ENCODE results near the gene RITA1. TPM values are rescaled to one million over a fixed set of nuclear protein-coding genes. Genes with fewer than 3 reads are reported as not detected.

The RITA1 gene
- polyA plus RNA-seq, 3 donors: 13.3 to 17.2 (median 13.5) TPM

- DNase-seq (ENCODE audit: low read depth in 3 of 3, low spot score in 2 of 3): no peak
Observed at GRCh38 chr12:113226696-113227568, 41.4 kb downstream of the RITA1 start.

- DNase-seq (ENCODE audit: low read depth in 3 of 3, low spot score in 2 of 3): no peak
Observed at GRCh38 chr12:113227686-113228391, 42.3 kb downstream of the RITA1 start.

DNA sequence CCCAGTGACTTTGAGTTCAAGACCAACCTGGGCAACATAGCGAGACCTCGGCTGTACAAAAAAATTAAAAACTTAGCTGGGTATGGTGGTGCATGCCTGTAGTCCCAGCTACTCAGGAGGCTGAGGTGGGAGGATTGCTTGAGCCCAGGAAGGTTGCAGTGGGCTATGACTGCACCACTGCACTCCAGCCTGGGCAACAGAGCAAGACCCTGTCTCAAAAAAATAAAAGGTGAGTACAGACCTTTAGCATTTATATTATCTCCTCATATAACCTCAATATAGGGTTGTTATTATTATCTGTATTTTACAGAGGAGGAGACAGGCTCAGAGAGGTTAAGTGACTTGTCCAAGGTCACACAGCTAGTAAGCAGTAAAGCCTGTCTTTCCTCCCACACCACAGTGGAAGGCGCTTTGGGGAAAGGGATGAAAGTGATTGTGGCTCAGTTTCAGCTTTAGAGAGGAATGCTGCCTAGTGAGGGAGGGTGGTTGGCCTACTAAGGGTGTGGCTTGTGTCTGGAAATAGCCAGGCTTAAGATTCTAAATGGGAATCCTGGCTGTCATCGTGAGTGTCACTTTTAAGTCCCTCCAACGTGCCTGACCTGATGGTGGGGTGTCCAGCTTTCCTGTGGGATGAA lies 43.0 kb downstream of the RITA1 start:
- DNase-seq (ENCODE audit: low read depth in 3 of 3, low spot score in 2 of 3): no peak

DNA sequence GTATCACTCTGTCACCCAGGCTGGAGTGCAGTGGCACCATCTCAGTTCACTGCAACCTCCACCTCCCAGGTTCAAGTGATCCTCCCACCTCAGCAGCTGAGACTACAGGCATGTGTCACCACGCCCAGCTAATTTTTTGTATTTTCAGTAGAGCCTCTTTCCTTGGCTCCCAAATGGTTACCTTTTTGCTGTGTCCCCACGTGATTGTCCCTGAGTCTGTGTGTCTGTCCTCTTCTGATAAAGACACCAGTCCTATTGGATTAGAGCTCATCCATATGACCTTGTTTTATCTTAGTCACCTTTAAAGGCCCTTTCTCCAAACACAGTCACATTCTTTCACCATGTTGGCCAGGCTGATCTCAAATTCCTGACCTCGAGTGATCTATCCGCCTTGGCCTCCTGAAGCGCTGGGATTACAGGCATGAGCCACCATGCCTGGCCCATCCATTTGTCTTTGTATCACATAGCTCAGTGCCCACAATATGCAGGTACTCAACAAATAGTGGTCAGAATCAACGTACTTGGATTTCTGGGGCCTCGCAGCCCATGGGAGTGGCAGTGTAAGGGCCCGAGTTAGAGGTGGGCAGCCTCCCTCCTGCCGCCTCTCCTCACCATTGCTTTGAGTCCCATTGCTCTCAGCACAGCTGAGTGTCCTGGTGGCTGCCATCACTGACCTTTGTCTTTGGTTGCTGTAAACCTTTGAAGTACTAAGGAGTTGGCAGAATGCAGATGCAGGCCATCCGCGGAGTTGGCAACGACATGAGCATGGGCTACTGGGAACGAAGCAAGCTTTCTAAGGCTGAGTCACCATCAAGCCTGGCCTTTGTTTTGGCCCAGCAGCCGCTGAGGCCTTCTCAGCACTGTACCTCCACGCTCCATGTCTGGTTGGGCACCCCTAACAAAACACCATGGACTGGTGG lies 45.1 kb downstream of the RITA1 start:
- DNase-seq (ENCODE audit: low read depth in 3 of 3, low spot score in 2 of 3): no peak

DNA sequence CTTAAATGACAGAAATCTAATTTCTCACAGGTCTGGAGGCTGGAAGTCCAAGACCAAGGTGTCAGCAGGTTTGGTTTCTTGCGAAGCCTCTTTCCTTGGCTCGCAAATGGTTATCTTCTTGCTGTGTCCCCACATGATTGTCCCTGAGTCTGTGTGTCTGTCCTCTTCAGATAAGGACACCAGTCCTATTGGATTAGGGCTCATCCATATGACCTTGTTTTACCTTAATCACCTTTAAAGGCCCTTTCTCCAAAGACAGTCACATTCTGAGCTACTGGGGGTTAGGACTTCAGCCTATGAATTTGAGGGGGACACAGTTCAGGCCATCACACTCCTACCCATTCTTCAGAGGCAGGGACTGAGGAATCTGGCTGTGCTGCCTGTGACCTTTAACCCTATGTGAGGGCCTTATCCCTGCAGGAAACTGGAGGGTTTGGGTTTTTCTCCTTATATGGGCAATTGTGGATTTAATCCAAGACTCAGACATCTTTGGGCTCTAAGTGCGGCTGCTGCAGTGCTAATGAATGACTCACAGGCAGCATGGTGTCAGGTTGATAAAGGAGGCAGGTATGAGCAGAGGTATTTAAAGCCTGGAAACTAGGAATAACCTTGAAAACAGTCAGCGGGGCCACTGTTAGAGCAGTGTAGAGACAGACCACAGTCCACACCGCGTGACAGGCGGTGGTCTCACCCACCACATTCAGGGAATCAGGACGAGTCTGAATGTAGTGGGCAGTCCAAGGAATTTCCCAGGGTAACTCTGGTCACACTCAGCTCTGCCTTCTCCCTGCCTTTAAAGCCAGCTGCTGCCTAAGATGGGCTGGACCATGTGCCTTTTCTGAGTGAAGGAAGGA lies 45.9 kb downstream of the RITA1 start:
- no peak for DNase-seq (ENCODE audit: low read depth in 3 of 3, low spot score in 2 of 3)

DNA sequence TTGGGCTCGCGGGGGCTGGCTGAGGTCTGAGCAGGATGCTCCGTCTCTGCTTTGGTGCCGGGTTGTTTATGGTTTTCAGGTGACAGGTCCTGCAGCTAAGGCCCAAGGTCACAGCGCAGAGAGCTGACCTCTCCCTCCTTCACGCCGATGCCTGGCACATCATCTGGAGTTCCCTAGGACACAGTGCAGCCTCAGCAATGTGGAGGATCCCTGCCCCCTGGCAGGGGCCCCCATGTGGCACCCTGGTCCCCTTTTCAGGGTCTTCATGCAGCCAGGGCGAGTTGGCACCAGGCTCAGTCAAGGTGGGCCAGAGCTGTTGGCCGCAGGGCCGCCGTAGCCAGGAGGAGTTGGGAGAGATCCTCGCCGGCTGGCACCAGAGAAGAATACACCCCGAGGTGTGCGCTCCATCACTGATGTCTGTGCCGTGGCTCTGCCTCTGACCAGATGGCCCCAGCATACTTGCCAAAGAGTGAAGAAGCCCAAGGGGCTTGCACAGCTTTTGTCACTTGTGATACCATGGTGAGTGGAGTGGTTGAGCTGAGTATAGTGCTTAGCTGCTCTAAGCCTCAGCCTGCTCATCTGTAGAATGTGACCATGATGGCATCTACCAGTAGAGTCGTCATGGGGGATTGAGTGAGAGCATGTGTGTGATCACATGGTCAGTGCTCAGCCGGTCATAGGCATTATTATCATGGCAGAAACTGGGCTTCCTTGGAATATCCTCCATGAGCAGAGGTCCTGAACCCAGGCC lies 46.7 kb downstream of the RITA1 start:
- no peak for DNase-seq (ENCODE audit: low read depth in 3 of 3, low spot score in 2 of 3)

- DNase-seq (ENCODE audit: low read depth in 3 of 3, low spot score in 2 of 3): peak in 2 of 3 donors; percentile 77 to 80
Observed at GRCh38 chr12:113232840-113233585, 47.5 kb downstream of the RITA1 start.

- no peak for DNase-seq (ENCODE audit: low read depth in 3 of 3, low spot score in 2 of 3)
Observed at GRCh38 chr12:113233967-113234366, 48.4 kb downstream of the RITA1 start.

DNA sequence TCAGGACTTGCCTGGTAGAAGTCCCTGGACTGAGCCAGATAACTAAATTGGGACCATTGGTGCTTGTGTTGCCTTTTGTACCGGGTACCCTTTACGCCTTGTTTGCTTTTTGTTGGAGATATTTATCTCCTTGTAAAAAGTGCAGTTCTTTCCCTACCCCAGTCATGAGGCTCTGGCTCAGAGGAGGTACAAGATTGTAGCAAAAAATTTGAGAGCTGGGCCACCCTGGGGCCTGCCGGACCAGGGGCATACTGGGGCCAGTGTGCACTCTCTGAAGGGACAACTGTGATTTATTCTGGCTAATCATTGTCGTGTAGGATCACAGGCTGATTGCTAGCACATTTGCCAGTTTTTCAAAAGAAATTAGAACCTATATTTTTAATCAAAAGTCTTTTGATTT lies 49.0 kb downstream of the RITA1 start:
- DNase-seq (ENCODE audit: low read depth in 3 of 3, low spot score in 2 of 3): no peak

DNA sequence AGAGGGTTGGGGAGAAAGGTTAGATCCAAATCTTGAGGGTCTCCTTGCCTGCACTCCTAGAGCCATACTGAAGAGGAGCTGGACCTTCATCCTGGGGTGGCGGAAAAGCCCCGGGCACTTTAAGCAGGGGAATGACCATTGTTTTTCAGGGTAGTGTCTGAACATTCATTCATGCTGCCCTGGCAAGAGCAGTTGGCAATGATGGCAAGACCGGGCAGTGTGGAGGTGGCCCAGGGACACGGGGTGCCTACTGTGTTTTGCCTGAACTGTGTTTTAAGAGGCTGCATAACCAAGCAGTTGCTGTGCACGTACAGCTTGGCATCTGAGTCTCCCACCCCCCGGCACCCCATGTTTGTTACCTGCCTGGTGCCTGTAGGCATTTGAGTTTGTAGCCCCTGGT lies 50.5 kb downstream of the RITA1 start:
- no peak for DNase-seq (ENCODE audit: low read depth in 3 of 3, low spot score in 2 of 3)

DNA sequence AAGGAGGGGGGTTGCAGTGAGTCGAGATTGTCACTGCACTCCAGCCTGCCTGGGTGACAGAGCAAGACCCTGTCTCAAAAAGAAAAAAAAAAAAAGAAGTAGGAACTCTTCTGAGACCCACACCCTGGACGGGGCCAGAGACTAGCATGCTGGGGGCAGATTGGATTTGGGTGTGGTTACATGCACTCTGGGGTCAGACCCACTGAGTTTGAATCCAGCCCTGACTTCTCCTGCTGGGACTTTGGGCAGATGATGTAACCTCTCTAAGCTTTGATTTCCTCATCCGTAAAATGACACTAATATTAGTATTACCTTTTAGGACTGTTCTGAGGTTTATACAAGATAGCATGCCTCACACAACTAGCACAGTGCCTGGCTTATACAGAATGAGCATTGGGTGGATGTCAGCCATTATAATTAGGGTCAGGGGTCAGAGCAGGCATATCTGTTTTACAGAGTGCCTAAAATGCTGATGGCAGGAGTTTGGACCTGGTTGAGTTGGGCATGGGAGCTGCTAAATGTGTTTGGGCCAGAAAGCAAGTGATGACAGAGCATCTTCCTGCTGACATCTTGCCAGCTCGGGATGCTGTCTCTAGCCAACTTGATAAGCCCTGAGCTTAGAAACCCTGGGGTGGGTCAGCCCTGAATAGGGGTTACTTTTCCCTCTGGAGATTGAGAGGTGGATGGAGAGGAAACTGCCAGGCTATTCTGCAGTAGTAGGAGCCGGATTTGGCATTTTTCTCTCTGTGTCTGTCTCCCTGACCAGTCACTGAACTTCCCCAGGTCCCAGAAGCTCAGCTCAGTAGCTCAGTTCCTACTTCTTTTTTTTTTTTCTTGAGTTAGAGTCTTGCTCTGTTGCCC lies 51.2 kb downstream of the RITA1 start:
- no peak for DNase-seq (ENCODE audit: low read depth in 3 of 3, low spot score in 2 of 3)

- no peak for DNase-seq (ENCODE audit: low read depth in 3 of 3, low spot score in 2 of 3)
Observed at GRCh38 chr12:113237748-113238147, 52.2 kb downstream of the RITA1 start.

- no peak for DNase-seq (ENCODE audit: low read depth in 3 of 3, low spot score in 2 of 3)
Observed at GRCh38 chr12:113238309-113238708, 52.8 kb downstream of the RITA1 start.

GRCh38 chr12:113239288-113239771 lies 53.8 kb downstream of the RITA1 start:
- DNase-seq (ENCODE audit: low read depth in 3 of 3, low spot score in 2 of 3): no peak

GRCh38 chr12:113239811-113240331 lies 54.4 kb downstream of the RITA1 start:
- no peak for DNase-seq (ENCODE audit: low read depth in 3 of 3, low spot score in 2 of 3)

DNA sequence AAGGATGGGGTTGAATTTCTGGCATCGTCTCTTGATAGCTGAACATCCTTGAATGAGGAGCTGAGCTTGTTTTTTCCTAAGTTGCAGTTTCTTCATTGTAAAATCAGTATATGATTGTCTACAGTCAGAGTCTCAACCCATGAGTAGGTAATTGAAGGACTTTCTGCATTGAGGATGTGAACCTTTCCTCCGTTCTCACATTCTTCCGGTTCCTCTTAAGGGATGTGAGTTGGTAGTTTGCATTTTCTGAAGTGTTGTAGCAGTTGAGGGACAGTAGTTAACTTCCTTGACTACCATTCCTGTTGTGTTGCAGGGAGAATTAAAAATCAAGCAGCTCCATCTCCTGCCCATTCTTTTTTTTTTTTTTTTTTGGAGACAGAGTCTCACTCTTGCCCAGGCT lies 54.9 kb downstream of the RITA1 start:
- no peak for DNase-seq (ENCODE audit: low read depth in 3 of 3, low spot score in 2 of 3)

All from right renal cortex interstitium (tissue), 3 donors.